T-helper 1 cell treated with Interleukin-12 subunit alpha and Interleukin-12 subunit beta and Interleukin-4 antibody, amounts not matched to agents 30 μg/mL and 1 μg/mL, for 36 hours (primary cell): ENCODE data around the gene SLAMF6.
"Not testable (repeated sequence)": the region's sequence is repeated elsewhere in the genome, so short reads cannot be mapped to it uniquely, and the experiment has no call there.

ENCODE experiments used
- H3K27ac Mint-ChIP-seq: one replicate; pipeline ENCODE4 v1.8.0; 2021; ENCODE audit warnings: mild to moderate bottlenecking, mixed read lengths
- H3K27me3 Mint-ChIP-seq: one replicate; pipeline ENCODE4 v1.8.0; 2021; ENCODE audit warnings: low read depth, mixed read lengths
- H3K36me3 Mint-ChIP-seq: one replicate; pipeline ENCODE4 v1.8.0; 2021; ENCODE audit warnings: low read depth, mixed read lengths
- H3K4me1 Mint-ChIP-seq: one replicate; pipeline ENCODE4 v1.8.0; 2021; ENCODE audit warnings: low read depth, mixed read lengths
- H3K4me3 Mint-ChIP-seq: one replicate; pipeline ENCODE4 v1.8.0; 2021; ENCODE audit warnings: mild to moderate bottlenecking, moderate library complexity, mixed read lengths
- H3K9me3 Mint-ChIP-seq: one replicate; pipeline ENCODE4 v1.8.0; 2021; ENCODE audit warnings: mixed read lengths

SLAMF6 gene

DNA sequence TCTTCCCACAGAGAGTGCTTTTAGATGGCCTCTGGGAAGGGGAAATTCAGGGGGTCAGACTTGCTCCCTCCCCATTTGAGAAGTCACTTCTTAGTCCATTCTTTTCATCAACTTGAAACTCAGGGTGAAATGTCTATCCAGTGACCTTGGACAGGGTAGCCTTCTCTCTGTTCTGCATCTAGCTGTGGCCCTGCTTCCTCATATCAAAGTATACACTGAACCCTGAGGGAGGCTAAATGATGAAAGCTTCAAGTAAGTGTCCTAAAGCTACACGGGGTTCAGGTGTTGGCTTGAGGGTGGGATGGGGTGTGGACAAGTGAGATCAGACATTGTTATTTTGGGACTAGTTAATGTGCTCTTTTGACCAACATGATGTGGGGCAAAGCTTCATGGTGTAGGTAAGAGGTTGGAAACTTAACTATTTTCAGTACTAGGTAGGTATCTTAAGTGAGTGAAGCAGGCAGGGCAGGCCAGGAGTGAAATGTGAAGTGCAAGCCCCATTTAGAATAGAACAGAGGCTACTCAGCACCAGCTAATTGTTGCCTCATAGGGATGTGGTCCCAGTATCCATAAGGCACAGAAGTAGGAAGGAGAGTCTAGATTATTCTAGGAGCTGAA lies 41.0 kb downstream of the SLAMF6 start:
- Mint-ChIP-seq H3K4me3 (no peak overlapping the region), H3K27me3 (no peaks in the 10 kb centered on the region), H3K27ac (peak overlapping the region; percentile 1), H3K9me3 (peaks cover 23% of the 10 kb centered on the region), H3K36me3 (peaks cover 37% of the 10 kb centered on the region), H3K4me1 (peaks cover 12% of the 10 kb centered on the region)

DNA sequence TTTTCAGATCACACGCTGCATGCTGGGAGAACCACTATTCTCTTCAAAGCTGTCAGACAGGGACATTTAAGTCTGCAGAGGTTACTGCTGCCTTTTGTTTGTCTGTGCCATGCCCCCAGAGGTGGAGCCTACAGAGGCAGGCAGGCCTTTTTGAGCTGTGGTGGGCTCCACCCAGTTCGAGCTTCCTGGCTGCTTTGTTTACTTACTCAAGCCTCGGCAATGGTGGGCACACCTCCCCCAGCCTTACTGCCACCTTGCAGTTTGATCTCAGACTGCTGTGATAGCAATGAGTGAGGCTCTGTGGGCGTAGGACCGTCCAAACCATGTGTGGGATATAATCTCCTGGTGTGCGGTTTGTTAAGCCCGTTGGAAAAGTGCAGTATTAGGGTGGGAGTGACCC lies 42.3 kb downstream of the SLAMF6 start:
- Mint-ChIP-seq H3K36me3 (peaks cover 25% of the 10 kb centered on the region), H3K9me3 (peaks cover 23% of the 10 kb centered on the region), H3K4me1 (peaks cover 12% of the 10 kb centered on the region)
- not testable (repeated sequence) for H3K27ac Mint-ChIP-seq, H3K4me3 Mint-ChIP-seq, H3K27me3 Mint-ChIP-seq

DNA sequence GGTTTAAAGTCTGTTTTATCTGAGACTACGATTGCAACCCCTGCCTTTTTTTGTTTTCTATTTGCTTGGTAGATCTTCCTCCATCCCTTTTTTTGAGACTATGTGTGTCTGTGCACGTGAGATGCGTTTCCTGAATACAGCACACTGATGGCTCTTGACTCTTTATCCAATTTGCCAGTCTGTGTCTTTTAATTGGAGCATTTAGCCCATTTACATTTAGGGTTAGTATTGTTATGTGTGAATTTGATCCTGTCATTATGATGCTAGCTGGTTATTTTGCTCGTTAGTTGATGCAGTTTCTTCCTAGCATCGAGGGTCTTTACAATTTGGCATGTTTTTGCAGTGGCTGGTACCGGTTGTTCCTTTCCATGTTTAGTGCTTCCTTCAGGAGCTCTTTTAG lies 44.0 kb downstream of the SLAMF6 start:
- Mint-ChIP-seq H3K9me3 (peaks cover 23% of the 10 kb centered on the region), H3K36me3 (peaks cover 18% of the 10 kb centered on the region)
- H3K4me3 Mint-ChIP-seq, H3K27me3 Mint-ChIP-seq, H3K27ac Mint-ChIP-seq, H3K4me1 Mint-ChIP-seq: not testable (repeated sequence)

DNA sequence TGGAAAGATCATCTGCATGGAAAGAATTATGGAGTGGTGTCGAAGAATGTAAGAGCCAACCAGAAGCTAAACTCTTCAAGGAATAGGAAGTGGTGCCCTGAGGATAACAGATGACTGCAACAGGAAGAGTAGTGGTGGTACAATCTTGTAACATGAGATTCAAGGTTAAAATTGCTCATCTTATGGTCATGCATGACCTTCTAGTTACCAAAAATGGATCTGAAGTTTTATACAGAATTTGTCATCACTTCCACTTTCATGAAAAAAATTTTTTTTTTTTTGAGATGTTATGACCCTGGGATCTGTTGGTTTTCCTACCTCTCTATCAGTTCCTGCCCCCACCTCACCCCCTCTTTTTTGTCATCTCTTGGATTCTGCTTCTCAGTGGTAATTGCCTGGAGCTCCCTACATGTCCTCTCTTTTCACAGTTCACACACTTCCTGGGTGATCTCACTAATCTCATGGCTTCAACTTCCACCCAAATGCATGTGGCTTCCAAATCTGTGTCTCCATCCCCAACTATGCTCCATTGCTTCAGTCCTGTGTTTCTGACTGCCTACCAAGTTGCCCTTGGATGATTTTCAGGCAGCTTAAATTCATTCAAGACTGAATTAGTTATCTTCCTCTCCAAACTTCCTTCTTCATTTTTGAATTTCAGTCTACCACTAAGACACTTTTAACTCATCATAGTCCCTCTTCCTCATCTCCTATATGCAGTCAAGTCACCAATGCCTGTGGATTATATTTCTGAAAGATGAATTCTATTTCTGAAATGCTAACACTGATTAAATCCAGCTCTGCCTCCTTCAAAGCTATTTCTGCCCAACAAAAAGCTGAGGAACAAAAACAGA lies 48.4 kb downstream of the SLAMF6 start:
- Mint-ChIP-seq H3K9me3 (peaks cover 12% of the 10 kb centered on the region), H3K4me3 (no peak overlapping the region), H3K4me1 (peaks cover 9% of the 10 kb centered on the region), H3K27me3 (no peaks in the 10 kb centered on the region), H3K27ac (no peak overlapping the region), H3K36me3 (peaks cover 8% of the 10 kb centered on the region)

DNA sequence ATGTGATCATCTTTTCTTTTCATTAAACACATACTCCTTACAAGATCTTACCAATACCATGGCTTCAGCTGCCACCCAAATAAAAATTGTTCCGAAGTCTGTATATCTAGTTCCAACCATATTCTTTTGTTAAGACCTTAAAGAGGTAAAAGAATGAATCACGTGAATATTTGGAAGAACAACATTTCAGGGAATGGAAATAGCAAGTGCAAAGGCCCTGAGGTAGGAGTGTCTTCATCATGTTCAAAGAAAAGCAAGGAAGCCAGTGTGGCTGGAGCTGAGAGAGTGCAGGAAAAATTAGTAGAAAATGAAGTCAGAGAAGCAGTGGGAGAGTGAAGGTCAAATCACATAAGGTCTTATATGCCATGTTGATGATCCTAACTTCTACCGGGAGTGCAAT lies 50.9 kb downstream of the SLAMF6 start:
- Mint-ChIP-seq H3K36me3 (peaks cover 4% of the 10 kb centered on the region), H3K4me3 (no peak overlapping the region), H3K27me3 (no peaks in the 10 kb centered on the region), H3K9me3 (no peaks in the 10 kb centered on the region), H3K4me1 (peaks cover 13% of the 10 kb centered on the region), H3K27ac (no peak overlapping the region)

DNA sequence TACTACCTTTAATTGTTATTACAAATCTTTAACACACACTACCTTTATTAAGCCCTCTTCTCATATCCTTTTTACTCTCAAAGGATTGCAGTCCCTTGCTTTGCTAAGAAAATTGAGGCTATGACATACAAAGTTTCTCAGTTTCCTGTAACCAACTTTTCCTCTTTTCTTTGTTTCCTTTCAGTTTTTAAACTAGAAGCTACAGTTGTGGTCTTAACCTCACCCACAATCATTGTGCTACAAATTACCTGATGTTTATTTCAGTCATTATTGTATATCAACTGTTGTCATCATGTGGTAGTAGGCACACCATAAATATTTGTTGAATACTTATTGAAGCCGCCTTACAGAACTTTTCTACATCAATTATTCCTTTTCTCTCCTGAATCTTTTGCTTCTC lies 51.8 kb downstream of the SLAMF6 start:
- Mint-ChIP-seq H3K27ac (no peak overlapping the region), H3K27me3 (no peaks in the 10 kb centered on the region), H3K36me3 (peaks cover 4% of the 10 kb centered on the region), H3K4me1 (peaks cover 22% of the 10 kb centered on the region), H3K9me3 (no peaks in the 10 kb centered on the region), H3K4me3 (no peak overlapping the region)

DNA sequence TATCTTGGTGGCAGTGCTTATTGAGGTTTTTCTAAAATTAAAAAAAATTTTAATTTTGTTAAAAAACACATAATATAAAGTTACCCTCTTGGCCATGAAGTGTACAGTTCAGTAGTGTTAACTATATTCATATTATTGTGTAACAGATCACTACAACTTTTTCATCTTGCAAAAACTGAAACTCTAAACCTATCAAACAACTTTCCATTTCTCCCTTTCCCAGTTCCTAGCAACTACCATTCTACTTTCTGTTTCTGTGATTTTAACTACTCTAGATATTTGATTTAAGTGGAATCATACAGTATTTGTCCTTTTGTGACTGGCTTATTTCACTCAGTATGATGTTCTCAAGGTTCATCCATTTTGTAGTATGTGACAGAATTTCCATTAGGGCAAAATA lies 55.5 kb downstream of the SLAMF6 start:
- peaks cover 43% of the 10 kb centered on the region for H3K4me1 Mint-ChIP-seq
- H3K27me3 Mint-ChIP-seq, result no peaks in the 10 kb centered on the region
- H3K9me3 Mint-ChIP-seq, result peaks cover 3% of the 10 kb centered on the region
- peaks cover 11% of the 10 kb centered on the region for H3K36me3 Mint-ChIP-seq
- no peak overlapping the region for H3K27ac Mint-ChIP-seq
- no peak overlapping the region for H3K4me3 Mint-ChIP-seq

DNA sequence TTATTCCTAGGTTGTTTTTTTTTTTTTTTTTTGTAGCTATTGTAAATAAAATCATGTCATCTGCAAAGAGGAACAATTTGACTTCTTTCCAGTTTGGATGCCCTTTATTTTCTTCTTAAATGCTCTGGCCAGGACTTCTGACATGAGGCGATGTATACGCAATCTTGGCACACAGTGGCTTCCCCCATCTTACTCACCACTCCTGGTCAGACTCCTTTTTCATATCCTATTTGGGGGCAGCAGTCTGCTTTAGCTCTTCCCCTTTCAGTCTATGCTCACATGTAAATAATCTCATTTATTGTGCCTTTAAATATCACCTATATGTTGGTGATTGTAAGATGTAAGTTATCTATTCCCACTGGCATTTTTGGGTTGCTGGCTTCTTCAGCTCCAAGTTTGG lies 56.1 kb downstream of the SLAMF6 start:
- Mint-ChIP-seq H3K4me1 (peaks cover 46% of the 10 kb centered on the region), H3K27ac (no peak overlapping the region), H3K27me3 (no peaks in the 10 kb centered on the region), H3K9me3 (peaks cover 3% of the 10 kb centered on the region), H3K36me3 (peaks cover 11% of the 10 kb centered on the region), H3K4me3 (no peak overlapping the region)

DNA sequence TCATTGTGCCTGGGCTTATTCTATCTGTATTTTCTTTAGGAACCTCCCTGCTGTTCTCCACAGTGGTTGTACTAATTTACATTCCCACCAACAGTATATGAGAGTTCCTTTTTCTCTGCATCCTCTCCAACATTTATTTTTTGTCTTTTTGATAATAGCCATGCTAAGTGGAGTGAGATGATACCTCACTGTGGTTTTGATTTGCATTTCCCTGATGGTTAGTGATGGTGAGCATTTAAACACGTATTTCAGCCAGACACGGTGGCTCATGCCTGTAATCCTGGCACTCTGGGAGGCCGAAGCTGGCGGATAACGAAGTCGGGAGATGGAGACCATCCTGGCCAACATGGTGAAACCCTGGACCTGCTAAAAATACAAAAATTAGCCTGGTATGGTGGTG lies 57.9 kb downstream of the SLAMF6 start:
- Mint-ChIP-seq H3K27me3 (no peaks in the 10 kb centered on the region), H3K27ac (peak overlapping the region; percentile 11), H3K4me3 (no peak overlapping the region), H3K9me3 (peaks cover 3% of the 10 kb centered on the region), H3K36me3 (peaks cover 11% of the 10 kb centered on the region), H3K4me1 (peaks cover 53% of the 10 kb centered on the region)

DNA sequence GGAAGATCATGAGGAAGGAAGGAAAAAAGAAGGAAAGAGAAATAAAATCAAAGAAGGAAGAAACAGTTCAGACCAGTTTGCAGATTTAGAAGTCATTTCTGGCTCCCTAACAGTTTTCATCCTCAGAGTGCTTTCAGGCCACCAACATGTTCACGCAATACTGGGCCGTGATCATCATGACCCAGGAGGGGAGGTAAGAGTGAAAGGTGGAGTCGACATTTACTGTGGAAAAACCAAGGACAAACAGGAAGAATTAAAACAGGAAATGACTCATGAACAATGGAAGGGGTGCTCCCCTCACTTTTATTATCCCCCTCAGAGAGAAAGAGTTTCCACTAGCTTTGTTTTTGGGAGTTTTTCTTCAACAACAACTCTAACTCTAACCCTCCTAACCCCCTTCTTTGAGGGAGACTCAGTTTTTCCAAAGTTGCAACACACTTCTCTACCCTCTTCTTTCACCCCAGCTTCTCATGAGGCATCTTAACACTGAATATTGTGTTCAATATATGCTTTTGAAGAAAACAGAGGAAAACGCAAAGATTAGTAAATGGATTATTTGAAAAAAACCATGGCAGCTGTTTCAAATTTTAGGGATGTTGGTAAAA lies 62.3 kb downstream of the SLAMF6 start:
- Mint-ChIP-seq H3K36me3 (peaks cover 8% of the 10 kb centered on the region), H3K4me3 (peak overlapping the region; percentile 82), H3K27ac (peak overlapping the region; percentile 95), H3K9me3 (peaks cover 3% of the 10 kb centered on the region), H3K4me1 (peaks cover 53% of the 10 kb centered on the region), H3K27me3 (no peaks in the 10 kb centered on the region)

DNA sequence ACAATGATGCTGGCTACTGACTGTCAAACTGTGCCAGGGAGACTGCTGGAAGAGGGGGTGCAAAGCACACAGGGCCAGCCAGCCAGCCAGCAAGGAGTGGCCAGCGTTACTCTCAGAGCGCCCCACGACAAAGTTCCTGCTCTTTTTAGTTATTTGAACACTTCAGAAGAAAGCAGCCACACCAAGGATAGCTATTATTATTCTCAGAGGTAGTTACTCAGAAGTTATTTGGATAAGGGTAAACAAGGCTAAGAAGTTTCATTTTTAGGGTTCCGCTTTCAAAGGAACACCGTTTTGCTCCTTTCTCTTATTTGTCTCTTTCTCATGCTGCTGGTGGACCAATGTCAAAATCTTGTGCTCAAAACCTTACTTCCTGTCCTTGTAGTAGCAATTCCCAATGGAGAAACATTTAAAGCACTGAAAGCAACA lies 62.8 kb downstream of the SLAMF6 start:
- peaks cover 54% of the 10 kb centered on the region for H3K4me1 Mint-ChIP-seq
- peak overlapping the region; percentile 82 for H3K4me3 Mint-ChIP-seq
- peaks cover 5% of the 10 kb centered on the region for H3K36me3 Mint-ChIP-seq
- H3K27me3 Mint-ChIP-seq, result no peaks in the 10 kb centered on the region
- peak overlapping the region; percentile 95 for H3K27ac Mint-ChIP-seq
- peaks cover 3% of the 10 kb centered on the region for H3K9me3 Mint-ChIP-seq

DNA sequence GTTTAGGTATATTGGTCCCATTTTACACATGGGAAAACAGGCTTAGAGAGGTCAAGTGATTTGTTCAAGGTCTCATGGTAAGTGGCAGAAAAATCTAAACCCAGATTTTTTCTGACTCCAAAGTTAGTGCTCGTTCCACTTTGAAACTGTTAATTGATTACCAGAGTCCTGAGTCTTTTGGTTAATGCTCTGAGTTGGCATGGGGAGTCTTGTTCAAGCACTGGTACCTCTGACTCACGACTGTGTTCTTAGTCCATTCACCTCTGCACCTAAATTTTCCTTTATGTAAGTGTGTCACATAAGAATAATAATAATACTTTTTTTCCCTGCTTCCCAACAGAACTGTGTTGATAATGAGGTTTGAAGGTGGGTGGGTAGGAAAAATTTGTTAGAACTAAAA lies 63.4 kb downstream of the SLAMF6 start:
- peak overlapping the region; percentile 36 for H3K4me3 Mint-ChIP-seq
- H3K36me3 Mint-ChIP-seq, result peaks cover 3% of the 10 kb centered on the region
- H3K27ac Mint-ChIP-seq, result peak overlapping the region; percentile 95
- no peaks in the 10 kb centered on the region for H3K27me3 Mint-ChIP-seq
- peaks cover 3% of the 10 kb centered on the region for H3K9me3 Mint-ChIP-seq
- H3K4me1 Mint-ChIP-seq, result peaks cover 57% of the 10 kb centered on the region

DNA sequence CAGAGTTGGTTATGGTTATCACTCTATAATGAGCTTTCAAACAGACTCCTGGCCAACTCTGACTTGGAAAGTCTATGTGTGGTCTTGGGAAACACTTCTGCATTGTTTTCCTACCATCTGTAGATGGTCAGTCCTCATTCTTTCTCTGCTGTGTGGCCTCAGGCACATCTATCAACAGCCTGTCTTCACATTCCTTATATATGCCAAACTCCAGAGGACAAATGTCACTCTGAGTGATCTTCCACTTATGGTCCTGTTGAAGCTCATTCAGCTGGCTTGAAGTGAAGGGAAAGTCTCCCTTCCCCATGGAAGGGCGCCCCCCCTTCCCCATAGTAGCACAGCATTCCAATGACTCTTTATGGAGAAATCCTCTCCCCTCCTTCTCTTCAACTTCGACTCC lies 64.0 kb downstream of the SLAMF6 start:
- H3K9me3 Mint-ChIP-seq, result no peaks in the 10 kb centered on the region

DNA sequence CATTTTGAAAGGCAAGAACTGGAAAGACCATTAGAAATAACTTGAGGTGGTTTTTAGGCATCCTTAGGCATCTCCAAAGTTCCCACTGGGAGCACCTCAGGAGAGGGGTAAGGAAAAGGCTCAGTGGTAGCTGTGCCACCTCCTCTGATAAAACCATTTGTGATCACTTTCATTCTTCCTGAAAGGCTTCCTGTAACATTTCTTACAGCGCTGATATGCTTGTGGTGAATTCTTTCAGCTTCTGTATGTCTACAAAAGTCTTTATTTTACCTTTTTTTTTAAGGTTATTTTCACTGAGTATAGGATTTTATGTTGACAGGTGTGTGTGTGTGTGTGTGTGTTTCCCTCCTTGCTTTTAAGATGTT lies 67.9 kb downstream of the SLAMF6 start:
- Mint-ChIP-seq H3K27me3 (no peaks in the 10 kb centered on the region), H3K36me3 (peaks cover 3% of the 10 kb centered on the region), H3K4me3 (peak overlapping the region; percentile 38), H3K9me3 (no peaks in the 10 kb centered on the region), H3K4me1 (peaks cover 61% of the 10 kb centered on the region), H3K27ac (peak overlapping the region; percentile 15)

More for the DNA sequence above, 64.0 kb downstream of the SLAMF6 start:
- H3K4me3 Mint-ChIP-seq, result no peak overlapping the region
- H3K36me3 Mint-ChIP-seq, result peaks cover 3% of the 10 kb centered on the region
- no peaks in the 10 kb centered on the region for H3K27me3 Mint-ChIP-seq
- peaks cover 56% of the 10 kb centered on the region for H3K4me1 Mint-ChIP-seq
- H3K27ac Mint-ChIP-seq, result no peak overlapping the region
